ENCODE data around the gene SSH2.
"Not testable (repeated sequence)": the region's sequence is repeated elsewhere in the genome, so short reads cannot be mapped to it uniquely, and the experiment has no call there.

DNA sequence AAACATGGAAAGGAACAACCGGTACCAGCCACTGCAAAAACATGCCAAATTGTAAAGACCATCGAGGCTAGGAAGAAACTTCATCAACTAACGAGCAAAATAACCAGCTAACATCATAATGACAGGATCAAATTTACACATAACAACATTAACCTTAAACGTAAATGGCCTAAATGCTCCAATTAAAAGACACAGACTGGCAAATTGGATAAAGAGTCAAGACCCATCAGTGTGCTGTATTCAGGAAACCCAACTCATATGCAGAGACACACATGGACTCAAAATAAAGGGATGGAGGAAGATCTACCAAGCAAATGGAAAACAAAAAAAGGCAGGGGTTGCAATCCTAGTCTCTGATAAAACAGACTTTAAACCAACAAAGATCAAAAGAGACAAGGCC, 32.9 kb downstream of the SSH2 start:
- TF ChIP-seq, protein P1, sequence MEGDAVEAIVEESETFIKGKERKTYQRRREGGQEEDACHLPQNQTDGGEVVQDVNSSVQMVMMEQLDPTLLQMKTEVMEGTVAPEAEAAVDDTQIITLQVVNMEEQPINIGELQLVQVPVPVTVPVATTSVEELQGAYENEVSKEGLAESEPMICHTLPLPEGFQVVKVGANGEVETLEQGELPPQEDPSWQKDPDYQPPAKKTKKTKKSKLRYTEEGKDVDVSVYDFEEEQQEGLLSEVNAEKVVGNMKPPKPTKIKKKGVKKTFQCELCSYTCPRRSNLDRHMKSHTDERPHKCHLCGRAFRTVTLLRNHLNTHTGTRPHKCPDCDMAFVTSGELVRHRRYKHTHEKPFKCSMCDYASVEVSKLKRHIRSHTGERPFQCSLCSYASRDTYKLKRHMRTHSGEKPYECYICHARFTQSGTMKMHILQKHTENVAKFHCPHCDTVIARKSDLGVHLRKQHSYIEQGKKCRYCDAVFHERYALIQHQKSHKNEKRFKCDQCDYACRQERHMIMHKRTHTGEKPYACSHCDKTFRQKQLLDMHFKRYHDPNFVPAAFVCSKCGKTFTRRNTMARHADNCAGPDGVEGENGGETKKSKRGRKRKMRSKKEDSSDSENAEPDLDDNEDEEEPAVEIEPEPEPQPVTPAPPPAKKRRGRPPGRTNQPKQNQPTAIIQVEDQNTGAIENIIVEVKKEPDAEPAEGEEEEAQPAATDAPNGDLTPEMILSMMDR (IDR thresholded peaks at IDR 0.05): not testable (repeated sequence)
- TF ChIP-seq POLR2A, POLR2AphosphoS5 (IDR thresholded peaks at IDR 0.05): not testable (repeated sequence)
